ENCODE results near the gene ANKRD35.

Gene ANKRD35

GRCh38 chr1:145918144-145918991 lies 32.7 kb upstream of the ANKRD35 start, which contains the start of gene PEX11B:
Gene PEX11B, minus strand, starts transcription at chr1:145918717. Its CDS starts 29 bp downstream, at chr1:145918688.
- Histone ChIP-seq H3K4me3 (ENCODE audit: insufficient read depth, low read depth, low read length, poor library complexity, severe bottlenecking) (peak within 1 kb of the TSS; percentile 71), H3K9me3 (ENCODE audit: control insufficient read depth, low read length) (no peaks in the 10 kb centered on the region), H3K27ac (ENCODE audit: insufficient read depth, low read length, poor library complexity, severe bottlenecking) (peak within 1 kb of the TSS; percentile 86), H3K27me3 (replicated peaks; ENCODE audit: control insufficient read depth, insufficient read depth, low read length, poor library complexity, severe bottlenecking) (no peaks in the 10 kb centered on the region), H3K4me1 (ENCODE audit: control insufficient read depth, insufficient read depth, low read length, poor library complexity, severe bottlenecking) (peaks cover 22% of the 10 kb centered on the region), H3K36me3 (ENCODE audit: control insufficient read depth, insufficient read depth, low read length) (peaks cover 14% of the 10 kb centered on the region)
- peak; percentile 84 to 90 (median 88) for DNase-seq

GRCh38 chr1:145917595-145917994 lies 31.9 kb upstream of the ANKRD35 start:
- no peak for DNase-seq
- Histone ChIP-seq H3K27ac (ENCODE audit: insufficient read depth, low read length, poor library complexity, severe bottlenecking) (peak overlapping the region; percentile 86), H3K4me1 (ENCODE audit: control insufficient read depth, insufficient read depth, low read length, poor library complexity, severe bottlenecking) (peaks cover 22% of the 10 kb centered on the region), H3K27me3 (replicated peaks; ENCODE audit: control insufficient read depth, insufficient read depth, low read length, poor library complexity, severe bottlenecking) (no peaks in the 10 kb centered on the region), H3K9me3 (ENCODE audit: control insufficient read depth, low read length) (no peaks in the 10 kb centered on the region), H3K4me3 (ENCODE audit: insufficient read depth, low read depth, low read length, poor library complexity, severe bottlenecking) (peak overlapping the region; percentile 71), H3K36me3 (ENCODE audit: control insufficient read depth, insufficient read depth, low read length) (peaks cover 15% of the 10 kb centered on the region)

DNA sequence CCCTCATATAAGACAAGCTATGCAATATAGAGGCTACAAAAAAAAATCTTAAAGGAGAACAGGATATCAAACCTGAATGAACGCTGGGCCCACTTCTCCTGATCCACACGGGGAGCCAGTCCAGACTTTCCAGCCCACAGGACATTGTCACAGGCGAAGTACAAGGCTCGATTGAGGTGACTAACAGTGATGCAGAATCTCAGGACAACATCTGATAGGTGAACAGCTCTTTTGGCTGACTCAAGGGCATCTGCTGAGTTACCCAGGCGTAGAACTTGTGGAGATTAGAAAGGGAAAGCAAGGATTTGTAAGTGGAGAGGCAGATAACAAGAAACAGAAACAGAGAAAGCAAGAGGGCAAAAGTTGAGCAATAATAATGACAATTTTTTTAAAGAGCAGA lies 31.1 kb upstream of the ANKRD35 start:
- H3K4me1 ChIP-seq (ENCODE audit: control insufficient read depth, insufficient read depth, low read length, poor library complexity, severe bottlenecking): peaks cover 22% of the 10 kb centered on the region
- no peaks in the 10 kb centered on the region for H3K27me3 ChIP-seq (replicated peaks; ENCODE audit: control insufficient read depth, insufficient read depth, low read length, poor library complexity, severe bottlenecking)
- H3K9me3 ChIP-seq (ENCODE audit: control insufficient read depth, low read length): no peaks in the 10 kb centered on the region
- H3K27ac ChIP-seq (ENCODE audit: insufficient read depth, low read length, poor library complexity, severe bottlenecking): no peak overlapping the region
- H3K4me3 ChIP-seq (ENCODE audit: insufficient read depth, low read depth, low read length, poor library complexity, severe bottlenecking): no peak overlapping the region
- no peak for DNase-seq
- H3K36me3 ChIP-seq (ENCODE audit: control insufficient read depth, insufficient read depth, low read length): peaks cover 21% of the 10 kb centered on the region

DNA sequence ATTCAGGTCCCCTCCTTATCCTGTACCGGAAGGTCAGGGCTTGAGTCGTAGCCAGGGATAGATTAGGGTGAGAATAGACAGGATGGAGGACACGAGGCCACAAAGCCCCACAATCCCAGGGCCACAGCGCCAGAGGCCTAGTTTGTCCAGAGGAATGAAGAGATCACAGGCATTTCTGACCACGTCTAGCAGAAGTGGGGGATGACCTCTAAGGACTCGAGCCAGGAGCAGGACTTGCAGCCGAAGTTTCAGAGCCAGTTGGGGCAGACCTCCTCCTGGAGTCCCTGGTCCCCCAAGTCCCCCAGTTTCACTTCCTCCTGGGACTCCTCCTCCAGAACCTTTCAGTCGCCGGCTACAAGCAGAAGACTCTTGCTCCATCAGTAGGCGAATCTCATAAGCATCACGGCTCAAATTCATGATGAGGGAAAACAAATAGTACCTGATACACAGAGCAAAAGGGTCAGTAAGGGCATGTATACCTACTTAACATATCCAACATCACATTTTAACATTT lies 26.5 kb upstream of the ANKRD35 start:
- Histone ChIP-seq H3K27ac (ENCODE audit: insufficient read depth, low read length, poor library complexity, severe bottlenecking) (no peak overlapping the region), H3K9me3 (ENCODE audit: control insufficient read depth, low read length) (no peaks in the 10 kb centered on the region), H3K4me3 (ENCODE audit: insufficient read depth, low read depth, low read length, poor library complexity, severe bottlenecking) (no peak overlapping the region), H3K36me3 (ENCODE audit: control insufficient read depth, insufficient read depth, low read length) (peaks cover 31% of the 10 kb centered on the region), H3K27me3 (replicated peaks; ENCODE audit: control insufficient read depth, insufficient read depth, low read length, poor library complexity, severe bottlenecking) (no peaks in the 10 kb centered on the region), H3K4me1 (ENCODE audit: control insufficient read depth, insufficient read depth, low read length, poor library complexity, severe bottlenecking) (no peaks in the 10 kb centered on the region)
- no peak for DNase-seq

GRCh38 chr1:145908653-145909052 lies 23.0 kb upstream of the ANKRD35 start:
- Histone ChIP-seq H3K9me3 (ENCODE audit: control insufficient read depth, low read length) (no peaks in the 10 kb centered on the region), H3K27ac (ENCODE audit: insufficient read depth, low read length, poor library complexity, severe bottlenecking) (no peak overlapping the region), H3K4me3 (ENCODE audit: insufficient read depth, low read depth, low read length, poor library complexity, severe bottlenecking) (no peak overlapping the region), H3K36me3 (ENCODE audit: control insufficient read depth, insufficient read depth, low read length) (peaks cover 19% of the 10 kb centered on the region), H3K4me1 (ENCODE audit: control insufficient read depth, insufficient read depth, low read length, poor library complexity, severe bottlenecking) (no peaks in the 10 kb centered on the region), H3K27me3 (replicated peaks; ENCODE audit: control insufficient read depth, insufficient read depth, low read length, poor library complexity, severe bottlenecking) (no peaks in the 10 kb centered on the region)
- no peak for DNase-seq

GRCh38 chr1:145906954-145907753 lies 21.5 kb upstream of the ANKRD35 start:
- Histone ChIP-seq H3K4me1 (ENCODE audit: control insufficient read depth, insufficient read depth, low read length, poor library complexity, severe bottlenecking) (no peaks in the 10 kb centered on the region), H3K27me3 (replicated peaks; ENCODE audit: control insufficient read depth, insufficient read depth, low read length, poor library complexity, severe bottlenecking) (no peaks in the 10 kb centered on the region), H3K4me3 (ENCODE audit: insufficient read depth, low read depth, low read length, poor library complexity, severe bottlenecking) (no peak overlapping the region), H3K9me3 (ENCODE audit: control insufficient read depth, low read length) (no peaks in the 10 kb centered on the region), H3K27ac (ENCODE audit: insufficient read depth, low read length, poor library complexity, severe bottlenecking) (no peak overlapping the region), H3K36me3 (ENCODE audit: control insufficient read depth, insufficient read depth, low read length) (peaks cover 14% of the 10 kb centered on the region)
- DNase-seq: no peak

- Histone ChIP-seq H3K27me3 (replicated peaks; ENCODE audit: control insufficient read depth, insufficient read depth, low read length, poor library complexity, severe bottlenecking) (no peaks in the 10 kb centered on the region), H3K27ac (ENCODE audit: insufficient read depth, low read length, poor library complexity, severe bottlenecking) (no peak overlapping the region), H3K9me3 (ENCODE audit: control insufficient read depth, low read length) (no peaks in the 10 kb centered on the region), H3K4me3 (ENCODE audit: insufficient read depth, low read depth, low read length, poor library complexity, severe bottlenecking) (no peak overlapping the region), H3K4me1 (ENCODE audit: control insufficient read depth, insufficient read depth, low read length, poor library complexity, severe bottlenecking) (no peaks in the 10 kb centered on the region), H3K36me3 (ENCODE audit: control insufficient read depth, insufficient read depth, low read length) (no peaks in the 10 kb centered on the region)
- no peak for DNase-seq
Measured at GRCh38 chr1:145901312-145902021, 15.8 kb upstream of the ANKRD35 start.

DNA sequence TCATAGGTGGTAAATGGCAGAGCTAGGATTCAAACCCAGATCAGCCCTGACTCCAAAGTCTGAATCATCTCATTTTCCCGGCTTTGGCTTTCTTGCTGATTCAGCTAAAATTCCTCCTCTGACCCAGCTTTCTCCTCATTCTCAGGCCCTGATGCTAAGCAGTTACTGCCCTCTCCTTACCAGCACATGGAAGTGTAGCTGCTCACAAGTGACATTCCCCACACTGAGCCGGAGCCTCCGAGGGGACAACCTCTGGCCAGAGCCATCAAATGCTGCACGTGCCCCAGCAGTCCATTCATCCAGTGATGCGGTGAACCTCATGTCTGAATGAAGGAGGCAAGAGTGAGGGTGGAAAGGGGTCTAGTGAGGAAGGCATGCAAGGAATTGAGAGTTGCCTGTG lies 13.1 kb upstream of the ANKRD35 start:
- no peak for DNase-seq
- no peaks in the 10 kb centered on the region for H3K36me3 ChIP-seq (ENCODE audit: control insufficient read depth, insufficient read depth, low read length)
- no peaks in the 10 kb centered on the region for H3K27me3 ChIP-seq (replicated peaks; ENCODE audit: control insufficient read depth, insufficient read depth, low read length, poor library complexity, severe bottlenecking)
- H3K4me1 ChIP-seq (ENCODE audit: control insufficient read depth, insufficient read depth, low read length, poor library complexity, severe bottlenecking): no peaks in the 10 kb centered on the region
- H3K27ac ChIP-seq (ENCODE audit: insufficient read depth, low read length, poor library complexity, severe bottlenecking): no peak overlapping the region
- H3K4me3 ChIP-seq (ENCODE audit: insufficient read depth, low read depth, low read length, poor library complexity, severe bottlenecking): no peak overlapping the region
- H3K9me3 ChIP-seq (ENCODE audit: control insufficient read depth, low read length): no peaks in the 10 kb centered on the region

DNA sequence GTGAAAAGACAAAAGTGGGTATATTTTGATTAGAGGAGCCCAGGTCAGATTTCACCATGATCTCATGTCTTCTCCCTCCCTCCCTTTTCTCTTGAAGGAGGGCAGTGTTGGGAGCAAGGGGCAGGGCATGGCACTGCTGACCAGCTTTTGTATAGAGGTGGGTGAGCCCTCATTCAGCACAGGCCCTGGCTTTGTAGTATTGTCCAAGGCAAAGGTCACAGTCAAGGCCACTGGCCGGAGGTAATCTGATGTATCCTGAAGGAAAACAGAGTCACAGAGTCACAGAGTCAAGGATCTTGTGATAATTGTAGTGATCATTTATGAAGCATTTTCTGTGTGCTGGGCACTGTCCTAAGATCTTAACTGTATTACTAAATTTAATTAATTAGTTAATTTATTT lies 12.3 kb upstream of the ANKRD35 start:
- Histone ChIP-seq H3K27me3 (replicated peaks; ENCODE audit: control insufficient read depth, insufficient read depth, low read length, poor library complexity, severe bottlenecking) (no peaks in the 10 kb centered on the region), H3K4me3 (ENCODE audit: insufficient read depth, low read depth, low read length, poor library complexity, severe bottlenecking) (no peak overlapping the region), H3K36me3 (ENCODE audit: control insufficient read depth, insufficient read depth, low read length) (no peaks in the 10 kb centered on the region), H3K9me3 (ENCODE audit: control insufficient read depth, low read length) (no peaks in the 10 kb centered on the region), H3K27ac (ENCODE audit: insufficient read depth, low read length, poor library complexity, severe bottlenecking) (no peak overlapping the region), H3K4me1 (ENCODE audit: control insufficient read depth, insufficient read depth, low read length, poor library complexity, severe bottlenecking) (no peaks in the 10 kb centered on the region)
- no peak for DNase-seq

All from effector memory CD4-positive, alpha-beta T cell (primary cell).